HEK293T (cell line): ENCODE results near the gene RPL10A.

Source experiments
- ARNT ChIP-seq: fragments of 450-650 bp; IDR thresholded peaks from 2 replicates; pipeline ENCODE4 v1.6.1; 2017; ENCODE audit warnings: mild to moderate bottlenecking
- BHLHE40 ChIP-seq: fragments of 450-650 bp; IDR thresholded peaks from 2 replicates; pipeline ENCODE4 v1.6.1; 2016; ENCODE audit warnings: mild to moderate bottlenecking, moderate library complexity, borderline replicate concordance
- ELF4 ChIP-seq: fragments of 450-650 bp; IDR thresholded peaks from 2 replicates; pipeline ENCODE4 v1.6.1; 2017; ENCODE audit warnings: antibody characterized with exemption
- L3MBTL2 ChIP-seq: fragments of 450-650 bp; conservative IDR thresholded peaks from 2 replicates; pipeline ENCODE4 v1.6.1; 2016; ENCODE audit warnings: mild to moderate bottlenecking
- NFRKB ChIP-seq: fragments of 450-650 bp; IDR thresholded peaks from 2 replicates; pipeline ENCODE4 v1.6.1; 2016; ENCODE audit warnings: mild to moderate bottlenecking, moderate library complexity

DNA sequence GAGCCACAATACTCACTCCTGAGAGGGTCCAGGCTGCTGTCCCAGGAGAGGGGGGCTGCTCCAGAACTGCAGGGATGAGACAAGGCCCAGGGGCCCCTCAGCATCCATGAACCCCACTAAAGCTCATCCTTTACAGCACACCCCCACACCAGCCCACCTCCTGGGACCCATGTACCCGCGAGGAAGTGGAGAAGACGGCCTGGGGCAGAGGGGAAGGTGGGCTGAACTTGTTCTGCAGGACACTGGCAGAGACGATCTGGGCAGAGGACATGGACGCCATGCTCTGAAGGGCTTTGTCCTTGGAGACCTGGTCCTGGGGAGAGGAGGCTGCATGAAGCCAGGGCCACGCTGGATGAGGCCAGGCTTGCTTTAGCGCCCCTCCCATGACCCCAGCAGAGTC is 10.1 kb downstream of the RPL10A start:
- TF ChIP-seq ELF4 (no peak), NFRKB (no peak), ARNT (no peak), L3MBTL2 (no peak), BHLHE40 (no peak)
